Muscle layer of colon (tissue), 2 donors: ENCODE data around the gene VEZT.
"Not testable (repeated sequence)": the region's sequence is repeated elsewhere in the genome, so short reads cannot be mapped to it uniquely, and the experiment has no call there.

Experiments used
- H3K27ac ChIP-seq: one replicate; pipeline ENCODE4 v1.7.0; 2013; ENCODE audit warnings: low read depth, mild to moderate bottlenecking, low read length, moderate library complexity
- H3K27me3 ChIP-seq, 2 donors: one replicate each; pipeline ENCODE4 v1.7.0; 2013; ENCODE audit warnings: low read length in 2 of 2, mild to moderate bottlenecking in 2 of 2; ENCODE audit not compliant: insufficient read depth in 2 of 2, control insufficient read depth in 1 of 2
- H3K36me3 ChIP-seq: one replicate; pipeline ENCODE4 v1.7.0; 2013; ENCODE audit warnings: mild to moderate bottlenecking, low read length; ENCODE audit not compliant: insufficient read depth
- H3K4me1 ChIP-seq: one replicate; pipeline ENCODE4 v1.7.0; 2013; ENCODE audit warnings: mild to moderate bottlenecking, low read length; ENCODE audit not compliant: insufficient read depth
- H3K4me3 ChIP-seq, 2 donors: one replicate each; pipeline ENCODE4 v1.7.0; 2013; ENCODE audit warnings: low read length in 2 of 2, low read depth in 1 of 2, mild to moderate bottlenecking in 1 of 2, moderate library complexity in 1 of 2
- H3K9ac ChIP-seq: one replicate; pipeline ENCODE4 v1.7.0; 2013; ENCODE audit warnings: low read length
- H3K9me3 ChIP-seq: one replicate; pipeline ENCODE4 v1.7.0; 2013; ENCODE audit warnings: mild to moderate bottlenecking, low read length
- donor health status: abdominal sarcoma.
- donor health status: Adenocarcinoma of cecum.

The VEZT gene

DNA sequence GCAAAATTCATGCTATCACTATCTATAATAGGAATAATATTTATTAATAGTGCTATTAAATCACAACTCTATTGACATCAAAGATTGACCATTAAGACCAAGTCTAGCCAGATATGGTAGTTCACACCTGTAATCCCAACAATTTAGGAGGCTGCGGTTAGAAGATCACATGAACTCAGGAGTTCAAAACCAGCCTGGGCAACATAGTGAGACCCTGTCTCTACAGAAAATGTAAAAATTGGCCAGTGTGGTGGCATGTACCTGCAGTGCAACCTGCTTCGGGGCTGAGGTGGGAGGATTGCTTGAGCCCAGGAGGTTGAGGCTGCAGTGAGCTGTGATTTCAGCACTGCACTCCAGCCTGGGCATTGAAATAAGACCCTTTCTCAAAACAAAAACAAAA, 11.0 kb downstream of the VEZT start:
- Histone ChIP-seq H3K27me3 (no peaks in the 10 kb centered on the region), H3K4me1 (peaks cover 33% of the 10 kb centered on the region), H3K9me3 (no peaks in the 10 kb centered on the region), H3K36me3 (no peaks in the 10 kb centered on the region), H3K27ac (no peak overlapping the region), H3K9ac (no peak overlapping the region), H3K4me3 (no peak overlapping the region)

DNA sequence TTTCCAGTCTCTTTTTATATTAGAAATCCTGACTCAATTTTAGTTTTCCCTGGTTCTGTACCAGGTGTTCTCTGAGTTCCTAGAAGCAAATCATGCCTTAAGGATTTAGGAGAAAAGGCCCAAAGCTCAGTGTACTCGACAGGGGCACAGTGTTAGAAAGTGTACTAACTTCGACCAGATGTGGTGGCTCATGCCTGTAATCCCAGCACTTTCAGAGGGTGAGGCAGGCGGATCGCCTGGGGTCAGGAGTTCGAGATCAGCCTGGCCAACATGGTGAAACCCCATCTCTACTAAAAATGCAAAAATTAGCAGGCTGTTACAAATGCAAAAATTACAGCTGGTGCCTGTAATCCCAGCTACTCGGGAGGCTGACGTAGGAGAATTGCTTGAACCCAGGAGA, 12.0 kb downstream of the VEZT start:
- Histone ChIP-seq H3K27me3 (no peaks in the 10 kb centered on the region), H3K4me1 (peaks cover 29% of the 10 kb centered on the region)

DNA sequence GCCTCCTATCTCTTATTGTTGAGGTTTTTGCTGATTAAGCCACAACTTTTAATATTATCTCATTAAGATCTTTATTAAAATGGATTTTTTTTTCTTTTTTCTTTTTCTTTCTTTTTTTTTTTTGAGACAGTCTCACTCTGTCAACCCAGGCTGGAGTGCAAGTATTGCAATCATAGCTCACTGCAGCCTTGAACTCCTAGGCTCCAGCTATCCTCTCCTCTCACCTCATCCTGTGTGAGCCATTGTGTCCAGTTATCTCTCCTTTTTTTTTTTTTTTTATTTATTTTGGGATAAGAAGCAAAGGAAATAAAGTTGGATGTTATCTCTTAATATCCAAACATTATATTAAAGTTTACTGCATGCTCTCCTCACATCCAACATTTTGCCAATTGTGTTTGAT, 12.7 kb downstream of the VEZT start:
- H3K9ac ChIP-seq = no peak overlapping the region
- no peak overlapping the region for H3K4me3 ChIP-seq
- no peak overlapping the region for H3K27ac ChIP-seq
- peaks cover 26% of the 10 kb centered on the region for H3K4me1 ChIP-seq
- no peaks in the 10 kb centered on the region for H3K27me3 ChIP-seq
- no peaks in the 10 kb centered on the region for H3K9me3 ChIP-seq
- H3K36me3 ChIP-seq = no peaks in the 10 kb centered on the region

More for the DNA sequence above, 12.0 kb downstream of the VEZT start:
- no peak overlapping the region for H3K27ac ChIP-seq
- H3K9me3 ChIP-seq = no peaks in the 10 kb centered on the region
- no peaks in the 10 kb centered on the region for H3K36me3 ChIP-seq
- H3K9ac ChIP-seq = no peak overlapping the region
- H3K4me3 ChIP-seq = no peak overlapping the region

GRCh38 chr12:95231190-95231589, 13.6 kb downstream of the VEZT start:
- Histone ChIP-seq H3K36me3 (no peaks in the 10 kb centered on the region), H3K27me3 (no peaks in the 10 kb centered on the region), H3K4me3 (no peak overlapping the region), H3K27ac (no peak overlapping the region), H3K4me1 (peaks cover 26% of the 10 kb centered on the region), H3K9me3 (no peaks in the 10 kb centered on the region), H3K9ac (no peak overlapping the region)

DNA sequence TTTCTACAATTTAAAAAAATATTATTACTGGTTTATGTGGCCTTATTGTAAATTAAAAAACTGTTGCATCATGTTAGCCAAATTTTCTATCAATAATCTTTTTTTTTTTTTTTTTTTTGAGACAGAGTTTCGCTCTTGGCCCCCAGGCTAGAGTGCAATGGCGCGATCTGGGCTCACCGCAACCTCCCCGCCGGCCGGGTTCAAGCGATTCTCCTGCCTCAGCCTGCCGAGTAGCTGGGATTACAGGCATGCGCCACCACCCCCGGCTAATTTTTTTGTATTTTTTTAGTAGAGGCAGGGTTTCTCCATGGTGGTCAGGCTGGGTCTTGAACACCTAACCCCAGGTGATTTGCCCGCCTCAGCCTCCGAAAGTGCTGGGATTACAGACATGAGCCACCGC, 16.6 kb downstream of the VEZT start:
- peaks cover 26% of the 10 kb centered on the region for H3K4me1 ChIP-seq
- not testable (repeated sequence) for H3K4me3 ChIP-seq, H3K9me3 ChIP-seq, H3K36me3 ChIP-seq, H3K27ac ChIP-seq, H3K27me3 ChIP-seq, H3K9ac ChIP-seq

GRCh38 chr12:95235621-95236020, 18.0 kb downstream of the VEZT start:
- not testable (repeated sequence) for H3K4me3 ChIP-seq, H3K9ac ChIP-seq, H3K27me3 ChIP-seq, H3K27ac ChIP-seq, H3K9me3 ChIP-seq, H3K36me3 ChIP-seq
- peaks cover 22% of the 10 kb centered on the region for H3K4me1 ChIP-seq

GRCh38 chr12:95237315-95237714, 19.7 kb downstream of the VEZT start:
- Histone ChIP-seq H3K4me3 (no peak overlapping the region), H3K27ac (no peak overlapping the region), H3K9ac (no peak overlapping the region), H3K36me3 (no peaks in the 10 kb centered on the region), H3K27me3 (no peaks in the 10 kb centered on the region), H3K4me1 (peaks cover 15% of the 10 kb centered on the region), H3K9me3 (no peaks in the 10 kb centered on the region)

GRCh38 chr12:95238150-95238549, 20.5 kb downstream of the VEZT start:
- no peaks in the 10 kb centered on the region for H3K27me3 ChIP-seq
- no peak overlapping the region for H3K4me3 ChIP-seq
- no peak overlapping the region for H3K9ac ChIP-seq
- no peak overlapping the region for H3K27ac ChIP-seq
- H3K9me3 ChIP-seq = no peaks in the 10 kb centered on the region
- no peaks in the 10 kb centered on the region for H3K36me3 ChIP-seq
- peaks cover 15% of the 10 kb centered on the region for H3K4me1 ChIP-seq

DNA sequence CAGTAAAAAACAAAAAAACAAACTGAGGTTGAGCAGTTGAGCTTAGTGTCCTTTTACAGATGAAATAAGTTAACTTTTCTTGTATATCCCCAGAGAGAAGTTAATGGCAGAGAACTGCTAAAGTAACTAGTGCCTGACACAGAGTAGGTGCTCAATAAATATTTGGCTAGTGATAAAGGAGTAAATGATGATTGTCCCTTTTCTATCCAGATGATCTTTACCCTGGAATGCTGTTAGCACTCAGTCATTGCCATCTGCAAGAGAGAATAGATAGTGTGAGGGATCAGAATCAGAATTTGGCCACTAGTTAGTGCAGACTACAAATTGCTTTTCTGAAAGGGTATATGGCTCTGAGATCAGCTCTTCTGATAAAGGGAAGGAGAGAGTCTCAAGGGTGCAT, 21.6 kb downstream of the VEZT start:
- Histone ChIP-seq H3K9ac (no peak overlapping the region), H3K27ac (no peak overlapping the region), H3K9me3 (no peaks in the 10 kb centered on the region), H3K36me3 (no peaks in the 10 kb centered on the region), H3K4me1 (peaks cover 15% of the 10 kb centered on the region), H3K4me3 (no peak overlapping the region), H3K27me3 (no peaks in the 10 kb centered on the region)

DNA sequence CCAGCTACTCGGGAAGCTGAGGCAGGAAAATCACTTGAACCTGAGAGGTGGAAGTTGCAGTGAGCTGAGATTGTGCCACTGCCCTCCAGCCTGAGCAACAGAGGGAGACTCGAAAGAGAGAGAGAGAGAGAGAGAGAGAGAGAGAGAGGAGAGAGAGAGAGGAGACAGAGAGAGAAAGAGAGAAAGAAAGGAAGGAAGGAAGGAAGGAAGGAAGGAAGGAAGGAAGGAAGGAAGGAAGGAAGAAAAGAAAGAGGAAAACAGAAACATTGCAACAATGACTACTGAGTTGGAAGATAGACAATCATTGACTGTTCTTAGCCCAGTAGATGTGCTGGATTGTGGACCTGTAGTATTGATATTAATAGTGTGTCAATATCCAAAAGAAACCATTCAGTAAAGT, 22.2 kb downstream of the VEZT start:
- peaks cover 15% of the 10 kb centered on the region for H3K4me1 ChIP-seq
- H3K9ac ChIP-seq, H3K27ac ChIP-seq, H3K27me3 ChIP-seq, H3K9me3 ChIP-seq, H3K36me3 ChIP-seq, H3K4me3 ChIP-seq: not testable (repeated sequence)

DNA sequence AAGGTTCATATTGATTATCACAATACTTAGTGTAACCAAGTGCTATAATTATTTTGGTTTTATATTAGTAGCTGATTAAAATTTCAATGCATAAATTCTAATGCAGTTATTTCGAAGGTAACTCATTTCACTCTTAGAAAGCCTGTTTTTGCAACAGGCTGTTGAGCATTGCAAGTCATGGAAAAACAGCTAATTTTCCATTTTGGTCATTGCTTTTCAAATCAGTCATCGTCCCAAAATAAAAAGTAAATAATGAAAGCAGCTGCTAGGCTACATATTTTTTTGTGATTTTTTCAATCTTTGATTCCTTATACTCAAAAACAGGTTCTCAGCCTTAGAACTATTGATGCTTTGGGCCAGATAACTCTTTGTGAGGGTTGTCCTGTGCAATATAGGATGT, 22.9 kb downstream of the VEZT start:
- H3K9ac ChIP-seq = no peak overlapping the region
- H3K9me3 ChIP-seq = no peaks in the 10 kb centered on the region
- H3K4me1 ChIP-seq = peaks cover 15% of the 10 kb centered on the region
- H3K4me3 ChIP-seq = no peak overlapping the region
- no peaks in the 10 kb centered on the region for H3K27me3 ChIP-seq
- H3K36me3 ChIP-seq = no peaks in the 10 kb centered on the region
- H3K27ac ChIP-seq = no peak overlapping the region

- not testable (repeated sequence) for H3K4me3 ChIP-seq, H3K27me3 ChIP-seq, H3K27ac ChIP-seq, H3K9me3 ChIP-seq, H3K9ac ChIP-seq, H3K36me3 ChIP-seq
- H3K4me1 ChIP-seq = peaks cover 15% of the 10 kb centered on the region
Observed at GRCh38 chr12:95241138-95241537, 23.5 kb downstream of the VEZT start.
